Thyroid gland (tissue), 4 donors: ENCODE results near the gene LPP. TPM values are rescaled to one million over a fixed set of nuclear protein-coding genes. Genes with fewer than 3 reads are reported as not detected.

Source experiments
- DNase-seq, 2 donors: peaks; one replicate each; pipeline ENCODE4 v3.0.0-alpha.2; 2019
- H3K27ac ChIP-seq, 3 donors: fragments of 200-600 bp; sonication (generic); 1 replicate in 2 of 3; 2 replicates in 1 of 3; pipeline ENCODE4 v1.5.1; 2016 to 2019; ENCODE audit warnings: mild to moderate bottlenecking in 1 of 3, moderate library complexity in 1 of 3
- H3K27me3 ChIP-seq: fragments of 200-600 bp; sonication (generic); one replicate; pipeline ENCODE4 v1.5.1; 2019
- H3K36me3 ChIP-seq, 2 donors: fragments of 200-600 bp; sonication (generic); one replicate each; pipeline ENCODE4 v1.5.1; 2016 to 2019
- H3K4me1 ChIP-seq, 2 donors: fragments of 200-600 bp; sonication (generic); one replicate each; pipeline ENCODE4 v1.5.1; 2017 to 2019
- H3K4me3 ChIP-seq, 3 donors: fragments of 200-600 bp; sonication (generic); replicated peaks in 1 of 3; 1 replicate in 2 of 3; 2 replicates in 1 of 3; pipeline ENCODE4 v1.5.1; 2016; ENCODE audit warnings: mild to moderate bottlenecking in 1 of 3
- H3K9me3 ChIP-seq: fragments of 200-600 bp; sonication (generic); one replicate; pipeline ENCODE4 v1.5.1; 2017
- POLR2A ChIP-seq, 2 donors: fragments of 450-650 bp; IDR thresholded peaks; one replicate each; pipeline ENCODE4 v1.6.1; 2017; ENCODE audit warnings: antibody characterized with exemption in 2 of 2, mild to moderate bottlenecking in 2 of 2, moderate library complexity in 1 of 2
- WGBS, 2 donors: methylation state at CpG; one replicate each; pipeline ENCODE4 v1.1.5; 2017; 5-methylcytosine and 5-hydroxymethylcytosine counted together
- intact Hi-C: fragments of 100-400 bp; cut with DNase I; formaldehyde crosslinking; loops from one replicate; pipeline ENCODE4 v1.15.1; 2023
- total RNA-seq, 4 donors: library from RNA; depleted of rRNA; stranded (reverse); fragments of >200 nt; gene quantifications; one replicate each; pipeline ENCODE4 v1.2.3, GENCODE V29; 2016
- TF ChIP-seq, protein P1 (sequence below), 6 experiments: fragments of 200-600 bp in 3 of 6; fragments of 450-650 bp in 3 of 6; sonication (generic) in 3 of 6; IDR thresholded peaks; one replicate each; pipeline ENCODE4 v1.5.1; 2016 to 2019; ENCODE audit warnings: antibody characterized with exemption in 6 of 6, mild to moderate bottlenecking in 2 of 6, inconsistent platforms in 1 of 6, moderate library complexity in 1 of 6

Gene LPP
- total RNA-seq, 4 donors from 2014 or later: 79.0 to 141 (median 82.8) TPM

DNA sequence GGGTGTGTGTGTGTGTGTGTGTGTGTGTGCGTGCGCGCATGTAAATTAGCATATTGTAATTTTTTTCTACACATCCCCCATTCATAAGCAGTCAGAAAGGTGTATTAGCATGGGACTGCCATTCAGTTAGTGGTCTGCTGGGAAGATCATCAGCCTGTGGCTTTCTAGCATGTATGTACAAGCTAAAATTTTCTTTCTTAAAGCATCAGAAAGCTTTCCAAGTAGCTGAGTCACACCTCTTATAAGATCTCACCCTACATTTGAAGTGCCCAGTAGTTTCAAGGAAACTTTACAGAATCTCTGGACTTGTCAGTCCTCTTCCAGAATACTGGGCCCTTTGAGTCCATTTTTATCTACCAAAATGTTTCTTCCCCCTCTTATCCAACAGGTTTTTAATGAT lies 606.5 kb downstream of the LPP start:
- Histone ChIP-seq H3K27ac (no peak overlapping the region), H3K36me3 (no peaks in the 10 kb centered on the region), H3K27me3 (no peaks in the 10 kb centered on the region), H3K4me1 (no peaks in the 10 kb centered on the region), H3K4me3 (no peak overlapping the region), H3K9me3 (no peaks in the 10 kb centered on the region)
- no peak for DNase-seq
- intact Hi-C loops: no loop called here
- TF ChIP-seq, protein P1, sequence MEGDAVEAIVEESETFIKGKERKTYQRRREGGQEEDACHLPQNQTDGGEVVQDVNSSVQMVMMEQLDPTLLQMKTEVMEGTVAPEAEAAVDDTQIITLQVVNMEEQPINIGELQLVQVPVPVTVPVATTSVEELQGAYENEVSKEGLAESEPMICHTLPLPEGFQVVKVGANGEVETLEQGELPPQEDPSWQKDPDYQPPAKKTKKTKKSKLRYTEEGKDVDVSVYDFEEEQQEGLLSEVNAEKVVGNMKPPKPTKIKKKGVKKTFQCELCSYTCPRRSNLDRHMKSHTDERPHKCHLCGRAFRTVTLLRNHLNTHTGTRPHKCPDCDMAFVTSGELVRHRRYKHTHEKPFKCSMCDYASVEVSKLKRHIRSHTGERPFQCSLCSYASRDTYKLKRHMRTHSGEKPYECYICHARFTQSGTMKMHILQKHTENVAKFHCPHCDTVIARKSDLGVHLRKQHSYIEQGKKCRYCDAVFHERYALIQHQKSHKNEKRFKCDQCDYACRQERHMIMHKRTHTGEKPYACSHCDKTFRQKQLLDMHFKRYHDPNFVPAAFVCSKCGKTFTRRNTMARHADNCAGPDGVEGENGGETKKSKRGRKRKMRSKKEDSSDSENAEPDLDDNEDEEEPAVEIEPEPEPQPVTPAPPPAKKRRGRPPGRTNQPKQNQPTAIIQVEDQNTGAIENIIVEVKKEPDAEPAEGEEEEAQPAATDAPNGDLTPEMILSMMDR (IDR thresholded peaks at IDR 0.05): no peak
- TF ChIP-seq POLR2A (IDR thresholded peaks at IDR 0.05): no peak
- 89 to 90% methylated on average over 3 of the region's 3 CpGs for WGBS, 2 donors

DNA sequence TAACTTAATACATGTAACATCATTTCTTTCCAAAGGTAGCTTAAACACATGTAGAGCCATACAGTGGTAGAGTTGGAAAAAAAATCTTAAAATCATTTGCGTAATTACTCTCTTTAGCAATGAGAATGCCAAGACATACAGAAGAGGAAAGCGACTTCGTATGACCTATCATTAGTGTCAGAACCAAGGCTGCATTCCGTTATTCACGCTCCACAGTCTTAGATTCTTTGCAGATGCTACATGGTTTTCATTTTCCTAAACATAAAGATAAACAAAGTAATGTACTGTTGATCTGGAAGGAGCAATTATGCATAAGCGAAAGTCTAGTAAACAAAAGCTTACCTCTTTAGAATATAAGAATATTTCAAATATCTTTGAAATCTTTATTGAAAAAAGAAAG lies 607.5 kb downstream of the LPP start:
- Histone ChIP-seq H3K36me3 (no peaks in the 10 kb centered on the region), H3K27me3 (no peaks in the 10 kb centered on the region), H3K9me3 (no peaks in the 10 kb centered on the region), H3K27ac (no peak overlapping the region), H3K4me3 (no peak overlapping the region), H3K4me1 (no peaks in the 10 kb centered on the region)
- DNase-seq: no peak
- TF ChIP-seq, protein P1 (IDR thresholded peaks at IDR 0.05): no peak
- TF ChIP-seq POLR2A (IDR thresholded peaks at IDR 0.05): no peak
- intact Hi-C loops: no loop called here
- WGBS, 2 donors: 87 to 90% methylated on average over 6 of the region's 6 CpGs

DNA sequence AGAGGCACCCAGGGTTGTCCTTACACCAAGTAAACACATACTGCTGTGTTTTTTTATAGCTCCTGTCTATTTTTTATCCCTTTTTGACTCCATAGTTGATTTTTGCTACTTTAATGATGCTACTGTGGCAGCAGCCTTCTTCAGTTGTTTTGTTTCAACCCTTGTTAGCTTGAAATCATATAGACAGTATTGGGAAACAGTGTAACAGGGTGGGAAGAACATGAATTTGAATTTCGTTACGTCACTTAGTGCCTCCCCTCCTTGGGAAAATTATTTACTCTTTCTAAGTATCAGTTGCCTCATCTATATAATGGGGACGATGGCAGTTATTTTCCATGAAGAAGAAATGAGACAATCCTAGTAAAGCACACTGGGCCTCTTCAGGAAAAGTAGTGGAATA lies 608.0 kb downstream of the LPP start:
- Histone ChIP-seq H3K27me3 (no peaks in the 10 kb centered on the region), H3K27ac (no peak overlapping the region), H3K4me3 (no peak overlapping the region), H3K4me1 (no peaks in the 10 kb centered on the region), H3K9me3 (no peaks in the 10 kb centered on the region), H3K36me3 (no peaks in the 10 kb centered on the region)
- intact Hi-C loops: no loop called here
- no peak for TF ChIP-seq POLR2A (IDR thresholded peaks at IDR 0.05)
- TF ChIP-seq, protein P1 (IDR thresholded peaks at IDR 0.05): no peak
- DNase-seq: no peak
- 94 to 96% methylated on average over 3 of the region's 3 CpGs for WGBS, 2 donors

DNA sequence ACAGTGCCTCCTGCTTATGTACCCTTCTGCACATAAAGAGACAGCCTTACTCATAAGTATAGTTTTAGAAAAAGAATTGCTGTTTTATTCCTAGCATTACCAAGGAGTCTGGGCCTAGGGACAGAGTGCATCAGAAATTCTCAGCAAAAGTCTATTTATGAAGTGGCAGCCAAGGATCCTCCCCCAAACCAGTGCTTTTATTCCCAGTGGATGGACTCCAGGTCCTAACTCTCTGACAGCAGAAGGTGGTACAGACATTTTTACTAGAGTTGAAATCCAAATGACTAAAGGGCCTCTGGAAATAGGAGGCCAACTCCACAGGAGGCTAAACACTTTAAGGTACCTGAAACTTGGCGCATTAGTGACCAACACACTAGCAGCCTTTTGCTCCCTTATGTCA lies 610.7 kb downstream of the LPP start:
- Histone ChIP-seq H3K4me3 (no peak overlapping the region), H3K27ac (no peak overlapping the region), H3K36me3 (no peaks in the 10 kb centered on the region), H3K9me3 (no peaks in the 10 kb centered on the region), H3K27me3 (no peaks in the 10 kb centered on the region), H3K4me1 (no peaks in the 10 kb centered on the region)
- intact Hi-C loops: no loop called here
- no peak for TF ChIP-seq POLR2A (IDR thresholded peaks at IDR 0.05)
- TF ChIP-seq, protein P1 (IDR thresholded peaks at IDR 0.05): no peak
- DNase-seq: no peak
- WGBS, 2 donors: 94 to 97% methylated on average over 1 of the region's 1 CpG

DNA sequence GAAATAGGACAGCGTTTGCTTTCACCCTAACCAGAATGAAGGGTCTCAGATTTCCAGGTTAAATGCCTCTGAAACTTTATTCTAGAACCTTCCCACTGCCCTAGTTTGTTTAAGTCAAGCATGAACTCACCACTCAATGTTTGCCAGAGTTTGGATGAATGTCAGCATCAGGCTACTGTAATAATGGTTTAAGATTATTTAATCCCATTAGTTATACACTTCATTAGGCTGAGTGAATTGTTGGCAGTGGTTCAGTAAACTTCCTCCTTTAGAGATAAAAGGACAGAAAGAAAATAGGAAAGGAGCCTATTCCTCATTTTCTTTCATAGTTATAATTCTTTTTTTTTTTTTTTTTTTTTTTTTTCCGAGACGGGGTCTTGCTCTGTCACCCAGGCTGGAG lies 615.9 kb downstream of the LPP start:
- Histone ChIP-seq H3K27ac (no peak overlapping the region), H3K36me3 (no peaks in the 10 kb centered on the region), H3K4me3 (no peak overlapping the region), H3K9me3 (no peaks in the 10 kb centered on the region), H3K4me1 (no peaks in the 10 kb centered on the region), H3K27me3 (no peaks in the 10 kb centered on the region)
- no peak for DNase-seq
- intact Hi-C loops: no loop called here
- TF ChIP-seq POLR2A (IDR thresholded peaks at IDR 0.05): no peak
- TF ChIP-seq, protein P1 (IDR thresholded peaks at IDR 0.05): no peak
- WGBS, 2 donors: 90 to 95% methylated on average over 3 of the region's 3 CpGs
